ENCODE data around the gene UQCC5.
"Not testable (repeated sequence)": the region's sequence is repeated elsewhere in the genome, so short reads cannot be mapped to it uniquely, and the experiment has no call there.

The UQCC5 gene

DNA sequence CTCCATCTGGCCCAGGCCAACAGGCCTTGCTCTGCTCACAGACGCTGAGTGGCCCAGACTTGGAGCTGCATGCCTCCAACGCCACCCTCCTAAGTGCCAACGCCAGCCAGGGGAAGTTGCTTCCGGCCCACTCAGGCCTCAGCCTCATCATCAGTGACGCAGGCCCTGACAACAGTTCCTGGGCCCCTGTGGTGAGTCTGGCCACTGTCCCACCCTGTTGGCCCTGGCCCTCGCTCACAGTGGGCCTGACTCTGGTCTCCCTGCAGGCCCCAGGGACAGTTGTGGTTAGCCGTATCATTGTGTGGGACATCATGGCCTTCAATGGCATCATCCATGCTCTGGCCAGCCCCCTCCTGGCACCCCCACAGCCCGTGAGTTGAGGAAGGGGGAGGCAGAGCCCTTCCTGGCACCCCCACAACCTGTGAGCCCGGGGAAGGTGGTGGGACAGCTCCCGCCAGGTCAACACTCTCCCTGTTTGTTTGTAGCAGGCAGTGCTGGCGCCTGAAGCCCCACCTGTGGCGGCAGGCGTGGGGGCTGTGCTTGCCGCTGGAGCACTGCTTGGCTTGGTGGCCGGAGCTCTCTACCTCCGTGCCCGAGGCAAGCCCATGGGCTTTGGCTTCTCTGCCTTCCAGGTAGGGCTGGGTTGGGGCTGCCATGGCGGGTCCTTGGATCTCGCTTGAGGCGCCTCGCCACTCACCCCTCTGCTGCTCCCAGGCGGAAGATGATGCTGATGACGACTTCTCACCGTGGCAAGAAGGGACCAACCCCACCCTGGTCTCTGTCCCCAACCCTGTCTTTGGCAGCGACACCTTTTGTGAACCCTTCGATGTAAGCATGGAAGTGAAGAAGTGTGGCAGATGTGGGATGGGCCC lies 12.8 kb upstream of the UQCC5 start:
- DNase-seq, result no peak

DNA sequence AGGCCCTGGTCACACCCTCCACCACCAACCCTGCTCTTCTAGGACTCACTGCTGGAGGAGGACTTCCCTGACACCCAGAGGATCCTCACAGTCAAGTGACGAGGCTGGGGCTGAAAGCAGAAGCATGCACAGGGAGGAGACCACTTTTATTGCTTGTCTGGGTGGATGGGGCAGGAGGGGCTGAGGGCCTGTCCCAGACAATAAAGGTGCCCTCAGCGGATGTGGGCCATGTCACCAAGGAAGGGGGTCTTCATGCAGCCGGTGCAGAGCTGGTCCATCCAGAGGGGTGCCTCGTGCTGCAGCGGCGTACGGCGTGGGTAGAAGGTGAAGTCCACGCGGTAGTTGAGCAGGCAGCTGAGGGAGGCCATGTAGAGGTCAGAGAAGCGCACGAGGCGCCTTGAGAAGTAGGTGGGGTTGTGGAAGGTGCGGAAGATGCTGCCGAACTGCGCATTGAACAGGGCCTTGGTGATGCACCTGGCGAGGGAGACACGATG lies 12.1 kb upstream of the UQCC5 start:
- DNase-seq, result no peak

DNA sequence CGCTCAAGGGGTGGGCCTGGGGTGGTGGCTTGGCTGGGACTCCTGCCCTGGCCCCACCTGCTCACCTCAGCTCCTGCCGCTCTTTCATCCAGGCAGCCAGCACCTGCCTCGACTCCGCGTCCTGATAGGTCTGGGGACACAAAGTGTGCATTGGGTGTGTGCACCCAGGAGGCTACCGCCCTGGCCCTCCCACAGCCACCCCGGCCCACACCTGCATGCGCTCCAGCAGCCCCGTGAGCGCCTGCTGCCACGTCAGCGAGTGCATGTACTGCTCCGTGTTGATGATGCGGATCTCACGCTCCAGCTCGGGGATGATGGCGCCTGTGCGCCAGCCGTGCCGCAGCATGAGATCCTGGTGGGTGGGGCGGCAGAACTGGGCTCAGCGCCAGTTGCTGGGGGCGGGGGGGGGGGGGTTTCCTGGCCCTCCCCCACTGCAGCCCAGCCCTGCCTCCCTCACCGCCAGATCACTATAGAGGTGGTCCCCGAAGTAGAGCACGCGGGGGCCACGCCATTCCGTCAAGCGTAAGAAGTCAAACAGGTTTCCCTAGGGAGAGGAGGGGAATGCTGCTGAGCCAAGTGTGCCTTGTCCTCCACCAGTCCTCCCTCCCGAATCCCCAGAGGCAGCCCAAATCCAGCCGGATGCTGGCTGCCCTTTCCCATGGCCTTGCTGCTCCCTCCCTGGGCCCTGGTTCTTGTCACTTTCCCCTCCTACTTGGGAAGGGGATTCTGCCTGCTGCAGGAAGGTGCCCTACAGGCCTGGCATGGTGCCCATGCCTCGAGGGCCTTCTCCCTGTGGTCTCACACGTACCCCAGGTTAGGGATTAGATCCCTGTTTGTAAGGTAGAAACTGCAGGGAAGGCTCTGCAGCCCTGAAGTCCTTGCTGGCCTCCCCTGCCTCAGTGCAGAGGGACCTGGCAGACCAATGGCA lies 11.4 kb upstream of the UQCC5 start:
- DNase-seq, result peak; percentile 39

DNA sequence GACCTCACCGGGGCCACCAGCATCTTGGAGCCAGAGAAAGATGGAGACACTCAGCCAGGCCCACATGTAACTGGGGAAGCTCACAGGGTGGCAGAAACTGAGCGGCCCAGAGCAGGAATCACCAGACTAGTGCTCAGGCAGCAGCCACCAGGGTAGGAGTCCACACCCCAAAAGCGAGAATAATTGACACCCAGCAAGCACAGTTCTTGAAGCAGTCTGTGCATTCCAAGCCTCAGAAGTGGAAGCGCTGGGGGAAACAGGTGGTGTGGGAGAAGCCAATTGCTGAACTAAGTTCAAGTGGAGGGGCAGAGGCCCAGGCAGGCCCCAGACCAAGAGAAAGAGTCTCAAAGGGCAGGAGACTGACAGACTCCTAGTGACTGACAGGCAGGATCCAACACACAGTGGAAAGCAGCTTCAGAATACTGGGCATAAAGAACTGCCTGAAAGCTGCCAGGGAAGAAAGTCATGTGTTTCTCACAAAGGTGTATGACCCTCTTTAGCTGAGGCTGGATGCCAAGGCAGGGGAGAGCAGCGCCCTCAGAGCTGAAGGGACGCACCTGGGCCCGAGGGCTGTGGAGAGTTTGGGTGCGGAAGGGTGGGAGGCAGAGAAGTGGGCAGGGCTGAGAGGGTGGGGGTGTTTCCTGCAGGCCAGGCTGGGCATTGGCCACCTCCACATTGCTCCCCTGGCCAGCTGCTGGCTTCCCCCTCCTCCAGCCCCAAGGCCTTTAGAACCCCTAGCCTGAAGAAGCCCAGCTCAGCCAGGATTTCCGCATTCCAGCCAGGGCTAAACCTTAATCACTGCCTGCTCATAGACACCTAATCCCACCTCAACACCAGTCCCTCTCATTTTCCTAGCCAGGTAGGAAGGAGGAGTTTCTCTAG lies 10.5 kb upstream of the UQCC5 start:
- DNase-seq, result no peak

DNA sequence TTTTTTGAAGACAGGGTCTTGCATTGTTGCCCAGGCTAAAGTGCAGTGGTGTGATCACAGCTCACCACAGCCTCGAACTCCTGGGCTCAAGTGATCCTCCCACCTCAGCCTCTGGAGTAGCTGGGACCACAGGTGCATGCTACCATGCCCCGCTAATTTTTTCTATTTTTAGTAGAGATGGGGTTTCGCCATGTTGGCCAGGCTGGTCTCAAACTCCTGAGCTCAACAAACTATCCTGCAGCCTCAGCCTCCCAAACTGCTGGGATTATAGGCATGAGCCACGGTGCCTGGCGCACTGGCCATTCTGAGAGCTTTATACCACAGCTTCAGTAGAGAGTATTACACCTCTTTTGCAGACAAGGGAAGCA lies 9.8 kb upstream of the UQCC5 start:
- DNase-seq, result not testable (repeated sequence)

DNA sequence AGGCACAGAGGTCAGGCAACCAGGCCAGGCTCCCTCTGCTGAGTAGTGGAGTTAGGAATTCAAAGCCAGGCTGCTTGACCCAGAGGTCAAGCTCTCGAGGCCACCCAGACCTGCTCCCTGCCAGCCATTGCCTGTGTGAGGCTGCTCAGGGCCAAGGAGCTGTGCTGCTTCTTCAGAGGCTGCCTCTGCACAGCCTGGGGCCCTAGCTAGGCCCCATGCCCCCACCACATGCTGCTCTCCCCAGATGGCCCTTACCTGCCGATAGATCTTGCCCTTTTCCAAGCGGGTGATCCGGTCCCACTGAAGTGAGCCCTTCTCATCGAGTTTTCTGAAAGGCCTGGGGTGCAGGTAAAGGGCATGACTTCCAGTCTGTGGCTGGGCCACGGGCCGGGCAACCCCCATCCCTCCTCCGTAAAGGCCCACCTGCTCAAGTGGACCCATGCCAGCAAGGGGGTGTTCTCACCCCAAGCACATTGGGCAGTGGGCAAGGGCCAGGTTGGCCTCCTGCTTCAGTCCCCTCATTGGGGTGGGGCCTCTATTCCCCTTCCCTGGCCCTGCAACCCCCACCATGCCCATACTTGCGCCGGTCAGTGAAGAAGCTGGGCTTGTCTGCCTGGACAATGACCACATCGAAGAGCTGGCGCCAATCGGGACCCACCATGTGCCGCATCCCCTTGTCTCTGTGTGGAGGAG lies 9.2 kb upstream of the UQCC5 start:
- no peak for DNase-seq

DNA sequence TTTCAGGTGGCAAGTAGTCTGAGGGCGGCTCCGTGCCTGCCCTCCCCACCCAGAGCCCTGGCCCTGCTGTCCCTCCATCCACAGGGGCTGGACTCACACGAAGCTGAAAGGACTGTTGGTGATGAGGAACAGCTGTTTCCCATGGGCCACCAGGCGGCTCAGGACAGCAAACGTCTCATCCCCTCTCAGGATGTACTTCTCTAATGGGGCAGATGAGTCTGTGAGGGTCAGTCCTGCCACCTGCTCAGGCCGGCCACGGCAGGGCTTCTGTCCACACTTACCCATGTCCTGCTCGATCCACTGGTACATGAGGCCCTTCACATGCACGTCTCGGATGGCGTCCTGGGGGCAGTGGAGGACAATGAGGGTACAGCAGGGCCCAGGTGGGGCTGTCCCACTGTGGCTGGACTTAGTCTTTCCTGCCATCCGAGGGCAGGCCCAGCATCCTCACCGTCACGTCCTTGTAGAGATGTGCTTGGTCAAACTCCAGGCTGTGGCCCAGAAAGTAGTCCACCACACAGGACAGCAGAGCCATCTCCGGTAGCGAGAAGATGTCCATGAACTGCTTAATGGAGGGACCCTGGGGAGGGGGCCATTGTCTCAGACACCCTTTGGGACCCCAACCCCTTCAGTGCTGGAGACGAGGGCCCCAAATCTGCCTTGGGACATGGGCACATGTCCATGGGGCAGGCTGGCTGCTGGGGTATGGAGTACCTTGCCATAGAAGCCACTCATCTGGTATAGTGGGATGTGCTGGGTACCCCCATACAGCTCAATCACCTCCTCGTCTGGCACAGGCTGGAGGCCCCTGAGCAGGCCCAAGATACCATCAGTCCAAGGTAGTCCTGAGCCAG lies 8.4 kb upstream of the UQCC5 start:
- no peak for DNase-seq

DNA sequence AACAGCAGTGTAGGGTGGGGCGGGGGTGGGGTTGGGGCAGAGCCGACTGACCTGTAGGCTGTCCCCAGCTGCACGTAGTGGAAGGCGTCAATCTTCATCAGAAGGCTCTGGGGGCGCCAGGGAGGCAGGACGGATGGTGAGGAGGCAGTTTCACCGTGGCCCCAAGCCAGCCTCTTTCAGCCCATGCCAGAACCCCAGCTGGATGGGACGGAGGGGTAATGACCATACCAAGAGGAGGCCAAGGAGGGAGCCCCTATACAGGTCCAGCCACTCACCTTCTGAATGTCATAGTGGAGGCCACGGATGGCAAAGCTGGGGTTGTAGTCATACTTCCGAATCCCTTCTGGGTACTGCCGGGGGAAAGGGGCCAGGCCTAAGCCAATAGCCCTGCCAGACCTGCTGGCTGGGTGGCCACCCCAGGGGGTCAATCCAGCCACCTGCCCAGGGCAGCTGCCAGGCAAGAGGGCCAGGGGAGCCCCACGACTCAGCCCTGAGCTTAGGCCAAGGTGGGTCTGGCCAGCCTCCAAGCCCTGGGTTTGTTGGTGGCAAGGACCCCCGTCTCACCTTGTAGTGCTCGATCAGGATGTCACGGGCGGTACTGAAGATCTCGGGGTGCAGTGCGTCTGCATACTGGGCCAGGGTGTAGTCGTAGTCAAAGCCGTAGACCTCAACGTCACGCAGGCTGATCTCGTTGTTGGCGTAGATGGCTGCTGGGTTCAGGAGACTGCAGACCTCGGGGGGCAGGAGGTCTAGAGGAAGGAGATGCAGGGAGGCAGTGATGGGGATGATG lies 7.6 kb upstream of the UQCC5 start:
- DNase-seq, result no peak

DNA sequence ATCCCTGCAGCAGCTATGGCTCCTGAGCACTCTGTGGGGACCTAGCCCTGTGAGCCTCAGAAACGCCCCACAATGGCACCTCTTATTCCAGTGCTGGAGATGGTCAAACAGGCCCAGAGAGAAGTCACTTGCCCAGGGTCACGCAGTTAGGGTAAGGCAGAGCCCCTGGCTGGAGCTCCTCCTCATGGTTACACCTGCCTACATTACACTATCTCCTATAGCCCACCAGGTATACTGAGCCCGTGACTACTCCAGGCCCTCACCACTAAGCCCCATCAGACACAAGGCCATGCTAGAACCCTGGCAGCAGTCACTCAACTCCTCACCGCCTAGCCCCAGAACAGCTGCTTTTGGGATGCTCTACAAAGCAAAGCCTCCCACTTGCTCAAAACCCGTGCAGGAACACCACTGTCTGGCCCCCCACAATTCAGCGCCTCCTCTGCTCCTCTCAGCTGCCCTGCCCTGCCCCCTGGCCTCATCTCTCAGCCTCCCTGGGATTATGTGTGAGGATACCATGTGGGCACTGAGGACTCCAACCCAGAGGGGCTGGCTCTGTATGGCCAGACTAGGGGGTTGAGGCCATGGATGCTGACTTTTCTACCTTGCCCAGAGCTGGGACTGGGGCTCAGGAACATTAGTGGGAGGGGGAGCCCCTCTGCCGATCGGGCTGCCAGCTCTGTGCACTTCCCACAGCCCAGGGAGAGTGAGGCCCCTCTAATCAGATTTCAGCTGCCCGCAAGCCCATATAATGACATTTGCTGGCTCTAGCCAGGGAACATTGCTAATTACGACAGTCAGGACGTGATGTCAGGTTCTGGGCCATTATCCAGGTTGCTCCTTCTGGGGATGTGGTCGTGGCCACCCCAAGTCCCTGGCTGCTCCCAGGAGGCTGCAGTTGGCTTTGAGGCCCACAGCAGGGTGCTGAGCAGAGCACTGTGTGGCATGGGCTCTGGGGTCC lies 6.8 kb upstream of the UQCC5 start:
- peak; percentile 17 for DNase-seq

DNA sequence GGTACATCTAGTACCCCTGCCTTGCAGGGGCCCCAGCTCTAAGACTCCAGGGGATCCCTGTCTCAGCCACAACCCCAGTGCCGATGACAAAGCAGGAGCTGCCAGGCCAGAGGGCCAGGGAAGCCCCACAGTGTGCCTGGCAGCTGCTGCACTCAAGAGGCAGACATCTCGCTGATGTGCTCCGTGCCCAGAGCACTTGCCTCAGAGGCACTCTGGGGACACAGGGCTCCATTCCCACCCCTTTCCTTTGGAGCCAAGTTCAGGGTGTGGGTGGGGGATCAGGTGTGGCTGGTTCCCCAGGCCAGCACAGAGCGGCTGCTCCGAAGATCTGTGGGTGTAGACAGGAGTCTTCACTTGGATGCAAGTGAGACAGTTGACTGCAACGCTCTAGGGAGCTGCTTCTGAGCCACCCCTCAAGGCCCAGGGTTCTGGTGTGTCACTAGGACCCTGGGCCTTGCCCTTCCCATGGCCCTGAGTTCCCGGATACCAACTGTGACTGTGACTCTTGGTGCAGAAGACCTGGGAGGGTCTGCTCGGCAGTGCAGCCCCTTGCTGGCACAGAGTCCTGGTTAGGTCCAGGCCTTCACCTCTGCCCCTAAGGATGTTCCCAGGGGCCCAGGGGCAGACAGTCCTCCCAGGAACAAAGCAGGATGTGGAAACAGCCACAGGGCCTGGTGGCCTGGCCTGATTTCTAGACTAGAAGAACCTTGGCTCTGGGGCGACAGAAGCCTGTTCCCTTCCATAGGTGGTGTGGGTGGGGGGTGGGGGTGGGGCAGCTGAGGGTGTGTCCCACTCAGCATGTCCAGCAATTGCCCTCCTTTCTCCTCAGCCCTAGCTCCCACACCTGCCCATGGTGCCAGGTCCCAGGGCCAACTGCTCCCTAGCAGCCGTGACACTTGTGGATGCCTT lies 5.2 kb upstream of the UQCC5 start:
- DNase-seq, result no peak

DNA sequence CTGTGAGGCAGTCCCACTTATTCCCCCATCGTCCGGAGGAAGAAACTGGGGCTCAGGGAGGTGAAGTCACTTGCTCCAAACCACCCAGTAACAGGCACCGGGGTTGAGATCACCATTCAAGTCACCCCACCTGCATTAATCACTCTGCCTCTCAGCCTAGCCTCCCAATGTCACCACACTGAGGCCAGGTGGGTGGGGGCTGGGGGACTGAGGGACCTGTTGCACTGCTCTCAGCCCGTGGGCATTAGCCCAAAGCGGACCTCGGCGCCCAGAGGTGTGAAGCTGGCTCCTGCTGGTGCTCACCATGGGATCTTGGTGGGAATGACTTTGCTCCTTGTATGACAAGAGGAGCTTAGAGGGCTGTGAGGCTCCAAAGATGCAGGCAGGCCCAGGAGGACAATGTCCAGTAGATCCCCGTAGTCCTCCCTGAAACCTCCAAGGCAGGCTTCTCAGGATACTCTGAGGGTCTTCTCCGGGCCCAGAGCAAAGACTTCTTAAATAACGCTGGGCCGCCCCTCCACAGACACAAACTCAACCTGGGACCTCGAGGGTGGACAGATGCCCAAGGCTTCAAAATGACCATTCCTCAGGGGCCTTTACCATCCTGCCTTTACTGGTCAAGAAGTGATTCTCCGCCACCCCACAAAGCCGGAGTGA lies 4.4 kb upstream of the UQCC5 start:
- no peak for DNase-seq

DNA sequence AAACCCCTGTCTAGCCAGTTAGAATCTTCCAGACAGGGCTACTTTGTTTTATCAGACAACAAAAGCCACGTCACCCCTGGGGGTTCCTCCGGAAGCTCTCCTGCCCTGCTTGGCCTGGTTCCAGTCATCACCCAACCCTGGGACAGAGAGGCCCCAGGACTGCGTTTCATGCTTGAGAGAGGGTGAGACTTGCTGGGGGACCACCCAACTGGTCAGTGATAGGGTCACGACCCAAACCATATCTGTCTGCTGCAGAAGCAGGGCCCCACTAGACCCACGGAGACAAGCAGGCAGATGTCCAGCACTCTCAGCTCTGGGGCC lies 3.9 kb upstream of the UQCC5 start:
- peak; percentile 62 for DNase-seq

DNA sequence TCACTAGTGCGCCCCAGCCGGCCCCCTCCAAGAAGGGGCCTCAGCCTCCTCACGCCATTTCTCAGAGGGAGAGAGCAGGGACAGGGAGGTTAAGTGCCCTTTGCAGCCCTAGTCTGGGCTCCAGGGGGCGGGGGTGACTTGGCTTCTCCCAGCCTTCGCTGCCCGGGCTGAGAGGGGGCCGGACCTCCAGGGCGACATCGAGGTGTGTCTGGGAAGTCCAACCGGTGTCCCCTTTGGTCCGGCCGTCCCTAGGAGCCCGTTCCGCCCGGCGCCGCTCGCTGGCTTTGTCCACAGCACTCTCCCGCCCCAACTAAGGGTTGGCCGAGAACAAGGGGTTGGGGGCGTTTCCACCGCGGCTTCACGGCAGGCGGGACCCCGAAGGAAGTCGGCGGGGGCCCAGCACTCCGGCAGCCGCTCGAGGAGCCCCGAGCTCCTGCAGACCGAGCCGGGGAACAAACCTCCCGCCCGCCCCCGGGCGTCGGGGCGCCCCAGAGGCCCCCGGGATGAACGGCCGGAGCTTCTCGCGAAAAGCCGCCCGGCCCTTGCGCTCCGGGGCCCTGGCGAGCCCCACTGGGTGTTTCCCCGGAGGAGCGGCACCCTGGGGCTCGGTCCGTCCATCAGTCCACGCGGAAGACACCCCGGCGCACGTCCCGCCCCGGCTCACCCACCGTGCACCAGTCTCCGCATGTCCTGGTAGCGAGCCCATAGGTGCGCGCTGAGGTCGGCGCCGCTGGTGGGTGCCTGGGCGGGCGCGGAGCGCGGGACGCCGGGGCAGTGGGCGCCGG lies 3.4 kb upstream of the UQCC5 start:
- peak; percentile 71 for DNase-seq

DNA sequence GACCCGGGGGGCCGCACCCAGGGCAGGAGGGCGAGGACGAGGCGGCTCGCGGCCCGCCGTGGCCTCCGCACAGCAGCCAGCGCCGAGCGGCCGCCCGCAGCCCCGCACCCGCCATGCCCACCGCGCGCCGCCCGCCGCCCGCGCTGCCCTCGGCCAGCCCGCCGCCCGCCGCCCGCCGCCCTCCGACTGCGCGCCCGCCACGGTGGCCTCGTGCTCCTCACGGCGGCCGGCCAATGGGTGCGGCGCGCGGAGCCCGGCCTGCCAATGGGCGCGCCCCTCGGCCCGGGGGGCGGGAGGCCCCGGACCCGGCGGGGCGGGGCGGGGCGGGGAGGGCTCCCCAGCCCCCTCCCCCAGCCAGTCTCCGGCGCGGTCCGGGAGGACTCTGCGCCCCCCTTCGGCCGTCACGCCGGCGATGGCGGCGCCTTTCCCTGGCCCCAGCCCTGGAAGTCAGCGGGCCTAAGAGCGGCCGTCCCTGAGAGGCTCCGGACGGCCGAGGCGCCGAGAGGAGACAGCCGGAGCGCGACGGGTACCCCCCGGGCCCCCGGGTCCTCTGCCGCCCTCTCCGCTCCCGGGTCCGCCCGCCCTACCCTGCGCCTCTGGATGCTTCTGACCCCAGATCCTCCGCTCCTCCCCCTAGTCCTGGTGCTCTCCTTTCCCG lies 2.7 kb upstream of the UQCC5 start, which contains the start of gene NT5DC2:
Gene NT5DC2, minus strand, starts transcription at position 235 of the 658 bp plus-strand sequence. Its CDS starts 120 bp downstream, at position 115.
- peak; percentile 91 for DNase-seq

DNA sequence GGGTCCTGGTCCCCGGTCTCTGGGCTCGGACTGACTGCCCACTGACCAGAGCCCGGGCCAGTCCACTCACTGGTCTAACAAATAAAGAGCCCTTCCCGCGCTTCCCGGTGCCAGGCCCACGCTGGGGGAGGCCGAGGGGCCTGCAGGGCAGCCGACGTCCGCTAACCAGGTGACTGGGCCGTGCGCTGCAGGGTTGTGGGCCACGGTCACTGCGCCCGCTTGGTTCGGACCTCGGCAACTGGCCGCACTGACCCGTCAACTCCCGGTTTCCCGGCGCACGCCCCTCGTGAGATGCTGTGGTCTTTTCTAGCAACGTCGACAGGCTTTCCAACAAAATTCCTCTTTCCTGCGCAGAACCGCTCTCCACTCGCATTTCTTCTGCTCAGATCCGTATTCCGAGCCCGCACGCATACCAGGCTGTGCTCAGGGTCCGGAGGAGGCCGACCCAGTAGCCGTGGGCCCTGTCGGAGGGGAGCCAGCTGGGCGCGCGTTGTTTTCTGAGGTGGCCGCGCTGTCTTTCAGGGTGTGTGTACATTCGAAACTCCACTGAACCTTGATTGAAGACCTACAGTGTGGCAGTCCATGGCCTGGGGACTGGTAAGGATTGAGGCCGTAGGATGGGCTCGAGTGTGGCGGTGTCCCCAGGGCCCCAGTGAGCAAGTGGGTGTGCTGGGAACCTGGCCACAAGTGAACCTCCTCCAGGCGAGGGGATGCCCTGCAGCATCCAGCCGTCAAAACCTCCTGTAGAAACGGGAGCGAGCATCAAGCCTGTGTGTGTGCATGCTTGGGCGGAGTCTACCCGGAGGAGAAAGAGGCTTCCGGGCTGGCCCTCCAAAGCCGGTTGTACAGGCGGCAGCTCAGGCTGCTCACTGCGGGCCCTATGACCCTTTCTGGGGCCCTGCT lies 1.9 kb upstream of the UQCC5 start:
- DNase-seq, result peak; percentile 63

Data from eye (tissue), 1 donor.